DOHH2 (cell line): Measurements from ENCODE around the gene TMPRSS13.

Source experiments
- H3F3A ChIP-seq: fragments of 200-600 bp; sonication (generic), shearing (Covaris generic); 2 replicates; pipeline ENCODE4 v1.6.0; 2016; ENCODE audit warnings: antibody characterized with exemption, mild to moderate bottlenecking; ENCODE audit not compliant: control insufficient read depth, insufficient read depth
- H3K27ac ChIP-seq: fragments of 200-600 bp; sonication (generic); 2 replicates; pipeline ENCODE4 v1.5.1; 2014; ENCODE audit warnings: low read depth, mild to moderate bottlenecking, low read length, moderate library complexity
- H3K27me3 ChIP-seq: fragments of 200-600 bp; sonication (generic); 2 replicates; pipeline ENCODE4 v1.6.1; 2014; ENCODE audit warnings: mild to moderate bottlenecking, low read length, mixed read lengths; ENCODE audit not compliant: control insufficient read depth
- H3K36me3 ChIP-seq: fragments of 200-600 bp; sonication (generic); 2 replicates; pipeline ENCODE4 v1.6.1; 2014; ENCODE audit warnings: mild to moderate bottlenecking, low read length, moderate library complexity, mixed read lengths; ENCODE audit not compliant: control insufficient read depth
- H3K4me1 ChIP-seq: fragments of 200-600 bp; sonication (generic); 2 replicates; pipeline ENCODE4 v1.6.1; 2014; ENCODE audit warnings: mild to moderate bottlenecking, low read length, mixed read lengths; ENCODE audit not compliant: control insufficient read depth
- H3K4me2 ChIP-seq: fragments of 200-600 bp; sonication (generic); 2 replicates; pipeline ENCODE4 v1.6.0; 2014; ENCODE audit warnings: mild to moderate bottlenecking, low read length, moderate library complexity
- H3K4me3 ChIP-seq: fragments of 200-600 bp; sonication (generic); 2 replicates; pipeline ENCODE4 v1.5.1; 2014; ENCODE audit warnings: mild to moderate bottlenecking, low read length, mixed read lengths
- H3K79me2 ChIP-seq: fragments of 200-600 bp; sonication (generic); 2 replicates; pipeline ENCODE4 v1.6.1; 2014; ENCODE audit warnings: mild to moderate bottlenecking, low read length, mixed read lengths; ENCODE audit not compliant: control insufficient read depth
- H3K9me2 ChIP-seq: fragments of 200-600 bp; sonication (generic); replicated peaks from 2 replicates; pipeline ENCODE4 v1.6.1; 2014; ENCODE audit warnings: mild to moderate bottlenecking, low read length, mixed read lengths; ENCODE audit not compliant: control insufficient read depth
- H3K9me3 ChIP-seq: fragments of 200-600 bp; sonication (generic); 2 replicates; pipeline ENCODE4 v1.6.1; 2014; ENCODE audit warnings: antibody characterized with exemption, low read length, mixed read lengths; ENCODE audit not compliant: control insufficient read depth, insufficient read depth
- H4K20me1 ChIP-seq: fragments of 200-600 bp; sonication (generic); 2 replicates; pipeline ENCODE4 v1.6.0; 2014; ENCODE audit warnings: low read depth, mild to moderate bottlenecking, antibody characterized with exemption, low read length, moderate library complexity; ENCODE audit not compliant: control insufficient read depth, insufficient read depth
- EZH2phosphoT487 ChIP-seq: fragments of 200-600 bp; sonication (generic); IDR thresholded peaks from 2 replicates; pipeline ENCODE4 v1.6.1; 2017; ENCODE audit warnings: borderline replicate concordance, mild to moderate bottlenecking, antibody characterized with exemption, low read length, moderate library complexity, mixed read lengths
- TF ChIP-seq, protein P1 (sequence below): fragments of 200-600 bp; sonication (generic); IDR thresholded peaks from one replicate; pipeline ENCODE4 v1.5.1; 2014; ENCODE audit warnings: antibody characterized with exemption, mild to moderate bottlenecking, low read depth, low read length; ENCODE audit not compliant: poor library complexity, severe bottlenecking

The TMPRSS13 gene

GRCh38 chr11:117903505-117904382, 25.5 kb downstream of the TMPRSS13 start:
- no peak overlapping the region for H3K4me2 ChIP-seq
- no peaks in the 10 kb centered on the region for H3K36me3 ChIP-seq
- no peak overlapping the region for H3K4me3 ChIP-seq
- H3K27ac ChIP-seq: no peak overlapping the region
- H3K9me3 ChIP-seq: no peaks in the 10 kb centered on the region
- no peaks in the 10 kb centered on the region for H3K79me2 ChIP-seq
- TF ChIP-seq EZH2phosphoT487: no peak
- TF ChIP-seq, protein P1, sequence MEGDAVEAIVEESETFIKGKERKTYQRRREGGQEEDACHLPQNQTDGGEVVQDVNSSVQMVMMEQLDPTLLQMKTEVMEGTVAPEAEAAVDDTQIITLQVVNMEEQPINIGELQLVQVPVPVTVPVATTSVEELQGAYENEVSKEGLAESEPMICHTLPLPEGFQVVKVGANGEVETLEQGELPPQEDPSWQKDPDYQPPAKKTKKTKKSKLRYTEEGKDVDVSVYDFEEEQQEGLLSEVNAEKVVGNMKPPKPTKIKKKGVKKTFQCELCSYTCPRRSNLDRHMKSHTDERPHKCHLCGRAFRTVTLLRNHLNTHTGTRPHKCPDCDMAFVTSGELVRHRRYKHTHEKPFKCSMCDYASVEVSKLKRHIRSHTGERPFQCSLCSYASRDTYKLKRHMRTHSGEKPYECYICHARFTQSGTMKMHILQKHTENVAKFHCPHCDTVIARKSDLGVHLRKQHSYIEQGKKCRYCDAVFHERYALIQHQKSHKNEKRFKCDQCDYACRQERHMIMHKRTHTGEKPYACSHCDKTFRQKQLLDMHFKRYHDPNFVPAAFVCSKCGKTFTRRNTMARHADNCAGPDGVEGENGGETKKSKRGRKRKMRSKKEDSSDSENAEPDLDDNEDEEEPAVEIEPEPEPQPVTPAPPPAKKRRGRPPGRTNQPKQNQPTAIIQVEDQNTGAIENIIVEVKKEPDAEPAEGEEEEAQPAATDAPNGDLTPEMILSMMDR: no peak
- H3K4me1 ChIP-seq: peaks cover 14% of the 10 kb centered on the region
- no peaks in the 10 kb centered on the region for H3K9me2 ChIP-seq
- no peaks in the 10 kb centered on the region for H3F3A ChIP-seq
- H3K27me3 ChIP-seq: 0 out of 2 replicates have a peak, but pooled peaks cover 7% of the 10 kb centered on the region
- no peaks in the 10 kb centered on the region for H4K20me1 ChIP-seq

DNA sequence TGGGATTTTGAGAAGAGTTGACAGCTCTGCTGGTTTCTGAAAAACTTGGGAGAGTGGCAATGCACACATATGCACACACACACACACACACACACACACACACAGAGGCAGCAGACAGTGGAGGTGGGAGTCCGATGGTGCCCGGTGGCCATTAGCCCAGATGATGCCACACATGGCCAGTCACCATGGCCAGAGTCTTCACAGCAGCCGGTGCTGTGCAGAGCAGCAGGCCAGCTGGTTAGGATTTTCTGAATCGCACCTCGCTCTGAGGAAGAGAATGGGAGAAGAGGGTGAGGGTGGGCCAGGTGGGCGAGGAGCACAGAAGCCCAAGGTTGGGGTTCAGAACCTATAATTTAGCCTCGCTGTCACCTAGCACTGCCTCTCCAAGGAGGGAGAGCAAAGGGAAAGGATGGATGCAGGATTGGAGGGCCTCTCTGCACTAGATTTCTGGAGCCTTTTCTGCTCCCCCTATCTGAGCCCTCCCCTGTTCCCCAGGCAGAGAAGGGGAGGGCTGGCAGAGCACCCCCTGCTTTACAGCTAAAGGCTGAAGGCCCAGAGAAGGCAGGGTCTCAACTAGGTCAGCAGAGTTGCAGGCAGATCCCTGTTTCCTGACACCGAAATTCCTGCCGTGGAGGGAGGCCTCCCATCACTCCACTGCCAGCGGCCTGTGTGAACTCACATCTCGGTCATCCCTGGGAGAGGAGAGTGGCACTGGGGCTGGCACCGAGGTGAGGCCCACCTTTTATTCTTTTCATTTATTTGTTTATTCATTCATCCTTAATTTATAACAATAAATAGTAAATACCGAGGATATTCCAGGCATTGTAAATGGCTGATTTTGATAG, 27.0 kb downstream of the TMPRSS13 start:
- no peak overlapping the region for H3K27ac ChIP-seq
- peaks cover 4% of the 10 kb centered on the region for H3K4me1 ChIP-seq
- H3F3A ChIP-seq: no peaks in the 10 kb centered on the region
- no peaks in the 10 kb centered on the region for H3K36me3 ChIP-seq
- H3K27me3 ChIP-seq: peaks cover 12% of the 10 kb centered on the region; the same call in 1 of the 2 replicates
- no peaks in the 10 kb centered on the region for H3K9me3 ChIP-seq
- TF ChIP-seq, protein P1: no peak
- TF ChIP-seq EZH2phosphoT487: no peak
- no peaks in the 10 kb centered on the region for H3K9me2 ChIP-seq
- no peak overlapping the region for H3K4me3 ChIP-seq
- H3K79me2 ChIP-seq: no peaks in the 10 kb centered on the region
- H4K20me1 ChIP-seq: no peaks in the 10 kb centered on the region
- H3K4me2 ChIP-seq: no peak overlapping the region

- H3F3A ChIP-seq: no peaks in the 10 kb centered on the region
- H3K27ac ChIP-seq: no peak overlapping the region
- H4K20me1 ChIP-seq: no peaks in the 10 kb centered on the region
- no peaks in the 10 kb centered on the region for H3K4me1 ChIP-seq
- no peak overlapping the region for H3K4me3 ChIP-seq
- no peaks in the 10 kb centered on the region for H3K79me2 ChIP-seq
- H3K9me2 ChIP-seq: no peaks in the 10 kb centered on the region
- TF ChIP-seq, protein P1: no peak
- TF ChIP-seq EZH2phosphoT487: no peak
- no peak overlapping the region for H3K4me2 ChIP-seq
- peaks cover 12% of the 10 kb centered on the region for H3K27me3 ChIP-seq
- H3K9me3 ChIP-seq: no peaks in the 10 kb centered on the region
- H3K36me3 ChIP-seq: no peaks in the 10 kb centered on the region
Measured at GRCh38 chr11:117901601-117902000, 27.6 kb downstream of the TMPRSS13 start.
